GM12878 (cell line): Measurements from ENCODE around the gene OSBPL3. TPM values are rescaled to one million over a fixed set of nuclear protein-coding genes. Genes with fewer than 3 reads are reported as not detected.
A peak's percentile ranks its signal among the peaks of the same experiment; 100 is the strongest.

ENCODE experiments used
- ATF7 ChIP-seq: fragments of 450-650 bp; IDR thresholded peaks from 2 replicates; pipeline ENCODE4 v1.6.1; 2016; ENCODE audit warnings: low read depth, mild to moderate bottlenecking
- BHLHE40 ChIP-seq, 2 experiments: fragments of 450-650 bp in 1 of 2; IDR thresholded peaks; 2 replicates each; pipeline ENCODE4 v1.6.1; 2011 to 2017; ENCODE audit warnings: low read depth in 2 of 2, borderline replicate concordance in 1 of 2, improper control_type of control experiment in 1 of 2, low read length in 1 of 2, mild to moderate bottlenecking in 1 of 2
- ESRRA ChIP-seq: IDR thresholded peaks from 2 replicates; pipeline ENCODE4 v1.6.1; 2012; ENCODE audit warnings: mild to moderate bottlenecking, low read length, improper control_type of control experiment
- IKZF2 ChIP-seq, 2 experiments: fragments of 450-650 bp; IDR thresholded peaks; 2 replicates each; pipeline ENCODE4 v1.6.1; 2017; ENCODE audit warnings: mild to moderate bottlenecking in 2 of 2, moderate library complexity in 2 of 2
- SMAD5 ChIP-seq: IDR thresholded peaks from 2 replicates; pipeline ENCODE4 v1.6.1; 2016; ENCODE audit warnings: antibody characterized with exemption, low read depth
- SREBF1 ChIP-seq: IDR thresholded peaks from 2 replicates; pipeline ENCODE4 v1.6.1; 2012; ENCODE audit warnings: mild to moderate bottlenecking, low read length
- polyA plus RNA-seq, 11 experiments: library from polyadenylated mRNA; depleted of rRNA in 4 of 11; unstranded in 6 of 11; stranded (reverse) in 5 of 11; fragments of >200 nt; fragmentation: Nextera tagmentation in 4 of 11; fragmentation: Illumina TruSeq in 1 of 11; extraction: Ambion mirVana in 4 of 11; extraction: Trizol in 1 of 11; gene quantifications; 1 replicate in 1 of 11; 2 replicates in 10 of 11; pipeline versions ENCODE4 v1.2.1 to v1.2.3, GENCODE V29; 2011 to 2016; ENCODE audit warnings: inconsistent platforms in 2 of 11, missing spikeins in 2 of 11, low read depth in 1 of 11
- total RNA-seq, 4 experiments: library from RNA; depleted of rRNA in 3 of 4; stranded (reverse); fragments of >200 nt in 3 of 4; fragmentation: Illumina TruSeq in 1 of 4; extraction: Trizol in 1 of 4; gene quantifications; 2 replicates each; pipeline versions ENCODE4 v1.2.1 to v1.2.3, GENCODE V29; 2013 to 2021
- TF ChIP-seq, protein P1 (sequence below): fragments of 450-650 bp; IDR thresholded peaks from 2 replicates; pipeline ENCODE4 v1.6.1; 2017; ENCODE audit warnings: low read depth, mild to moderate bottlenecking, moderate library complexity
- TF ChIP-seq, protein P2 (sequence below): IDR thresholded peaks from 2 replicates; pipeline ENCODE4 v1.6.1; 2011; ENCODE audit warnings: low read depth, low read length, improper control_type of control experiment, borderline replicate concordance
- TF ChIP-seq, protein P3 (sequence below): fragments of 450-650 bp; IDR thresholded peaks from 2 replicates; pipeline ENCODE4 v1.6.1; 2016; ENCODE audit warnings: mild to moderate bottlenecking
- TF ChIP-seq, protein P4 (sequence below): IDR thresholded peaks from 2 replicates; pipeline ENCODE4 v1.6.1; 2012; ENCODE audit warnings: low read length, inconsistent platforms

OSBPL3 gene
- total and polyA plus RNA-seq, 10 of the 15 experiments (the other 5 are each of a cell fraction or from before 2014, with no cell fraction given): 6.1 to 46.6 (median 27.0) TPM

DNA sequence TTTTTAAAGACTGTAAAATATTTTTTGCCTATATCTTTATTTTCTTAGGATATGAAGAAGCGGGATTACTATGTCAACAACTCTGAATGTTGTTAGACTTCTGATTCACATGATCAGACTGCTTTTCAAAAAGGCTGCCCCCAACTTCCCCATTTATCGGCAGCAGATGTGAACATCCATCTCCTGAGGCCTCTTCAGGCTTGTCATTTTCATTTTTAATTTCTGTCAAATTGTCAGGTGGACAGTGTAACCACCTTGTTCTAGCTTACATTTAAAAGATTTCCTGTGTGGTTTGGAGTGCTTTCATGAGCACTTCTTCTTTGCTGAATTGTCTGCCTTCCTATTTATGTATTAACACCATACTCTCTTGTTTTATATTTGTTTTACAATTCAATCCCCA lies 143.9 kb downstream of the OSBPL3 start (continued):
- TF ChIP-seq, protein P1, sequence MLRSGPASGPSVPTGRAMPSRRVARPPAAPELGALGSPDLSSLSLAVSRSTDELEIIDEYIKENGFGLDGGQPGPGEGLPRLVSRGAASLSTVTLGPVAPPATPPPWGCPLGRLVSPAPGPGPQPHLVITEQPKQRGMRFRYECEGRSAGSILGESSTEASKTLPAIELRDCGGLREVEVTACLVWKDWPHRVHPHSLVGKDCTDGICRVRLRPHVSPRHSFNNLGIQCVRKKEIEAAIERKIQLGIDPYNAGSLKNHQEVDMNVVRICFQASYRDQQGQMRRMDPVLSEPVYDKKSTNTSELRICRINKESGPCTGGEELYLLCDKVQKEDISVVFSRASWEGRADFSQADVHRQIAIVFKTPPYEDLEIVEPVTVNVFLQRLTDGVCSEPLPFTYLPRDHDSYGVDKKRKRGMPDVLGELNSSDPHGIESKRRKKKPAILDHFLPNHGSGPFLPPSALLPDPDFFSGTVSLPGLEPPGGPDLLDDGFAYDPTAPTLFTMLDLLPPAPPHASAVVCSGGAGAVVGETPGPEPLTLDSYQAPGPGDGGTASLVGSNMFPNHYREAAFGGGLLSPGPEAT: peak; percentile 52; the same call in 1 of the 2 replicates
- TF ChIP-seq SMAD5 (no peak), SREBF1 (0 out of 2 replicates have a peak, but pooled peaks have one; percentile 20), ESRRA (no peak), ATF7 (peak; percentile 31; the same call in 1 of the 2 replicates), IKZF2 (IDR thresholded peaks at IDR 0.05) (peak in 1 of 2 experiments; percentile 30; a peak in 2 of 4 replicates), BHLHE40 (IDR thresholded peaks at IDR 0.05; ENCODE audit: borderline replicate concordance in 1 of 2, low read depth in 2 of 2, low read length in 1 of 2) (peak; percentile 32 to 61; a peak in 2 of 4 replicates)
- TF ChIP-seq, protein P2, sequence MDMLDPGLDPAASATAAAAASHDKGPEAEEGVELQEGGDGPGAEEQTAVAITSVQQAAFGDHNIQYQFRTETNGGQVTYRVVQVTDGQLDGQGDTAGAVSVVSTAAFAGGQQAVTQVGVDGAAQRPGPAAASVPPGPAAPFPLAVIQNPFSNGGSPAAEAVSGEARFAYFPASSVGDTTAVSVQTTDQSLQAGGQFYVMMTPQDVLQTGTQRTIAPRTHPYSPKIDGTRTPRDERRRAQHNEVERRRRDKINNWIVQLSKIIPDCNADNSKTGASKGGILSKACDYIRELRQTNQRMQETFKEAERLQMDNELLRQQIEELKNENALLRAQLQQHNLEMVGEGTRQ: no peak; the same call in 1 of the 2 replicates
- TF ChIP-seq, protein P3, sequence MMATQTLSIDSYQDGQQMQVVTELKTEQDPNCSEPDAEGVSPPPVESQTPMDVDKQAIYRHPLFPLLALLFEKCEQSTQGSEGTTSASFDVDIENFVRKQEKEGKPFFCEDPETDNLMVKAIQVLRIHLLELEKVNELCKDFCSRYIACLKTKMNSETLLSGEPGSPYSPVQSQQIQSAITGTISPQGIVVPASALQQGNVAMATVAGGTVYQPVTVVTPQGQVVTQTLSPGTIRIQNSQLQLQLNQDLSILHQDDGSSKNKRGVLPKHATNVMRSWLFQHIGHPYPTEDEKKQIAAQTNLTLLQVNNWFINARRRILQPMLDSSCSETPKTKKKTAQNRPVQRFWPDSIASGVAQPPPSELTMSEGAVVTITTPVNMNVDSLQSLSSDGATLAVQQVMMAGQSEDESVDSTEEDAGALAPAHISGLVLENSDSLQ: peak; percentile 67
- TF ChIP-seq, protein P4, sequence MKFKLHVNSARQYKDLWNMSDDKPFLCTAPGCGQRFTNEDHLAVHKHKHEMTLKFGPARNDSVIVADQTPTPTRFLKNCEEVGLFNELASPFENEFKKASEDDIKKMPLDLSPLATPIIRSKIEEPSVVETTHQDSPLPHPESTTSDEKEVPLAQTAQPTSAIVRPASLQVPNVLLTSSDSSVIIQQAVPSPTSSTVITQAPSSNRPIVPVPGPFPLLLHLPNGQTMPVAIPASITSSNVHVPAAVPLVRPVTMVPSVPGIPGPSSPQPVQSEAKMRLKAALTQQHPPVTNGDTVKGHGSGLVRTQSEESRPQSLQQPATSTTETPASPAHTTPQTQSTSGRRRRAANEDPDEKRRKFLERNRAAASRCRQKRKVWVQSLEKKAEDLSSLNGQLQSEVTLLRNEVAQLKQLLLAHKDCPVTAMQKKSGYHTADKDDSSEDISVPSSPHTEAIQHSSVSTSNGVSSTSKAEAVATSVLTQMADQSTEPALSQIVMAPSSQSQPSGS: peak; percentile 56; the same call in 1 of the 2 replicates
